Panc1 (cell line): Measurements from ENCODE around the gene ASTN2.

Experiments used
- CTCF ChIP-seq: fragments of 450-650 bp; IDR thresholded peaks from 2 replicates; pipeline ENCODE4 v1.5.1; 2017; ENCODE audit warnings: mild to moderate bottlenecking
- POLR2AphosphoS5 ChIP-seq: IDR thresholded peaks from 2 replicates; pipeline ENCODE4 v1.6.1; 2012; ENCODE audit warnings: mild to moderate bottlenecking, low read depth, low read length, moderate library complexity
- REST ChIP-seq, 2 experiments: IDR thresholded peaks; 2 replicates each; pipeline ENCODE4 v1.6.1; 2011 to 2012; ENCODE audit warnings: low read depth in 2 of 2, control low read depth in 1 of 2, low read length in 1 of 2, mild to moderate bottlenecking in 1 of 2, moderate library complexity in 1 of 2; ENCODE audit not compliant: insufficient read depth in 1 of 2

- TF ChIP-seq CTCF (no peak), REST (IDR thresholded peaks at IDR 0.05; ENCODE audit: insufficient read depth in 1 of 2, low read depth in 2 of 2, low read length in 1 of 2) (no peak), POLR2AphosphoS5 (no peak)
Observed at GRCh38 chr9:117030254-117030768, 384.5 kb downstream of the ASTN2 start.
